NCI-H2107 treated with DMSO at 0.1 percent for 48 hours (cell line): ENCODE measurements around the gene IFT81.
"Not testable (repeated sequence)": the region's sequence is repeated elsewhere in the genome, so short reads cannot be mapped to it uniquely, and the experiment has no call there.

Experiments used
- DNase-seq: peaks from one replicate; lab custom pipeline; 2025; ENCODE audit not compliant: unreplicated experiment; lab: John Stamatoyannopoulos, UW

IFT81 gene

DNA sequence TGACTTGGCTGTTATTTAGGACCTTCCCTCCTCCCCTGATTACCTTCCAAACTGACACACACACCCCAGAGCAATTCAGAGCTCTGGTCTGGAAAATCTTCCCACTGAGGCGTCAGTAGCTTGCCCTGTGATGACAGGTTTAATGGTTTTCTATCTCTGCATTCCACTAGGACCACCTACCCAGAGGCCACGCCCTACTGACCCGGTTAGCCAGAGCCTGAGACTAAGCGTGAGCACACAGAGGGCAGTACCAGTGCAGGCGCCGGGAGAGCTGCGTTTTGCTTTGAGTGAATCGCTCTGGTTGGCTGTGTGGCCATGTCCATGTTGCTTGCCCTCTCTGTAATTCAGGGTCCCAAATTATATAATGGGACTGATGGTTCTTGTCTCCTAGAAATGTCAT lies 120.7 kb downstream of the IFT81 start:
- DNase-seq, result no peak

- DNase-seq, result no peak
Observed at GRCh38 chr12:110245369-110245772, 121.2 kb downstream of the IFT81 start.

GRCh38 chr12:110246636-110247339 lies 122.6 kb downstream of the IFT81 start:
- no peak for DNase-seq

- no peak for DNase-seq
Observed at GRCh38 chr12:110247340-110248095, 123.4 kb downstream of the IFT81 start.

- no peak for DNase-seq
Observed at GRCh38 chr12:110248096-110248447, 123.9 kb downstream of the IFT81 start.

GRCh38 chr12:110249105-110249504 lies 124.9 kb downstream of the IFT81 start:
- DNase-seq, result no peak

- no peak for DNase-seq
Observed at GRCh38 chr12:110249716-110250225, 125.6 kb downstream of the IFT81 start.

GRCh38 chr12:110251381-110251780 lies 127.2 kb downstream of the IFT81 start:
- DNase-seq, result no peak

DNA sequence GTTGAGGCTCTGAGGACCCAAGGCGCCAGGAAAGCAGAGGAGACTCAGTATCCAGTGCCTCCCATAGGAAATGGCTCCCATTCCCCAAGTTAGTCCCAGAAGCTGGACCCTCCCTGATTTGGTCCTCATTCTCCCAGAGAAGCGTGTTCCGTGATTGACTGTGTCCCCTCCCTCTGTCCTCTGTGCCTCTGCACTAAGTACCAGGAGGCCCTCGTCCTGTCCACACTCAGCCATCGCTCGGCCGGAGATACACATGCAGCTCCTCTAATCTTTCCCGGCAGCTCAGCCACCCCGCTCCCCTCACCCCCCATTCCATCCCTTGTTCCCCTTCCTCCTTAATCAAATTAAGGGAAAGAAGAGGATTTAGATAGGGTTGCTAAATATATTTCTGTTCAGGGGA lies 128.6 kb downstream of the IFT81 start:
- no peak for DNase-seq

DNA sequence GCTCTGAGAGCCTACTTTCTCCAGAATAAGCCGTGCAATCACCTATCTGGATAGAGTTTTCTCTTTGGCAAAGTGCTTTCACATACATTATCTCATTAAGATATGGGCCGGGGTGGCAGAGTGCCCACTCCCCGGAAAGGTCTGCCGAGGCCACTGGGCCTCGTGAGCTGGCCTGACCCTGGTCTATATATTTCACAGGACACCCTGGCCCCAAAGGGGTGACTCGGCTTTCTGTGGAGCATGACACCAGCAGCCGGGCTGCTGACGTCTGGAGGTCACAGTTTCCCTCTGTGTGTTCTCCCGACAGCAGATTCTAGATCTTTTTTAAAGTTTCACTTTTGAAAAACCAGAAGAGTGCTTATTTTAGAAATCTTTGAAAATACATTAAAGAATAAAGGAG lies 129.0 kb downstream of the IFT81 start:
- no peak for DNase-seq

DNA sequence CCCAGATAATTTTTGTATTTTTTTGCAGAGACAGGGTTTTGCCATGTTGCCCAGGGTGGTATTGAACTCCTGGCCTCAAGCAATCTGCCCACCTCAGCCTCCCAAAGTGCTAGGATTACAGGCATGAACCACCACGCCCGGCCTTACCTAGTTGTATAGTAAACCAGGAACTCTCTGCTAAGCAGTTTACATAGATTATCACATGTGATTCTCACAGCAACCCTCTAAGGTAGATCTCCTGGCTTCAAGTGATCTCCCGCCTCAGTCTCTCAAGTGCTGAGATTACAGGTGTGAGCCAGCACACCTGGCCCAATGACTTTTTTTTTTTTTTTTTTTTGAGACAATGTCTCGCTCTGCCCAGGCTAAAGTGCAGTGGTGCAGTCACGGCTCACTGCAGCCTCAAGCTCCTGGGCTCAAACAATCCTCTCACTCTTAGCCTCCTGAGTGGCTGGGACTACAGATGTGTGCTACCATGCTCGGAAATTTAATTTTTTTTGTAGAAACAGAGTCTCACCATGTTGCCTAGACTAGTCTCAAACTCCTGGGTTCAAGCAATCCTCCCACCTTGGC lies 130.9 kb downstream of the IFT81 start:
- DNase-seq, result peak; percentile 19

DNA sequence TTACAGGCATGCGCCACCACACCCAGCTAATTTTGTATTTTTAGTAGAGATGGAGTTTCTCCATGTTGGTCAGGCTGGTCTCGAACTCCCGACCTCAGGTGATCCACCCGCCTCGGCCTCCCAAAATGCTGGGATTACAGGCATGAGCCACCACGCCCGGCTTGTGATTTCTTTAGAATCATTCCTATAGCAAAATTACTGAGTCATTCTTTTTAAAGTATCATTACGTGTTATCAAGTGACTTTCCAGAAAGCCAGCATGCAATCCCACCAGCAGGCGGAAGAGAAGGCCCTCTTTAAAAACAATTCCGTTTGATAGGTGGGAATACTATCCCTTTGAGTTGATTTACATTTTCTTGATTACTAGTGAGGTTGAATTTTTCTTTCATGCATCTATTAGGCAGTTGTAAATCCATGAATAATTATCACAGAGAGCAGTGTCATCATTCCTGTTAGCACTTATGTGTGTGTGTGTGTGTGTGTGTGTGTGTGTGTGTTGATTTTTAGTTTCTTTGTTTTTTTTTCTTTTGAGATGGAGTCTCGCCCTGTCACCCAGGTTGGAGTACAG lies 131.8 kb downstream of the IFT81 start:
- DNase-seq, result not testable (repeated sequence)

DNA sequence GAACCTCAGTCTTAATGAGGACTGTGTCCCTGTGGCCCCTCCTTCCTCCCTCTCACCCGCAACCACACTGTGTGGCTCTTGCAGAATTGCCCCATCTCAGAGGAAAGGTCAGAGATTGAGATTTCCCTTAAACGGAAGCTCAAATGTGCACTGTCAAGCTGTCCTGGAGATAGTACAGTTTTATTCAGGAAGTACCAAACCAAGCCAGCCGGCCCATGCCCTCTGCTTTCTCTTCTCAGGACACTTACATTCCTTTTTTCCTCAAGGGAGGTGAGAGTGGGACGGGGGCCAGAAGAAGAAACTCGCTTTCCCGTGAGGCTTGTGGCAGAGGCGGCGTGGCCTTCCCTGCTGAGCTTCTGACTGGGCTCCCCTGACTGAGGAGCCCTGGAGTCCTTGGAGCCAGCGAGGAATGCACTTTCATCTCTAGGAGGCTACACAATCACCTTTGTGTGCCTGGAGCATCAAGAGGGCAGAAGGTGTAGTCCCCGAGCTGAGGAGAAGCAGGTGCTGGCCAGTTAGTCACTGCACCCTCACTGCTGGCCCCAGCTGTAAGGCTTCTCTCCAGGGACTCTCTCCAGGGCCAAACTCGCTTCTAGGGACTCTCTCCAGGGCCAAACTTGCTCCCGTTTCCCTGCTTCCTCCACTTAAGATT lies 132.7 kb downstream of the IFT81 start:
- no peak for DNase-seq

DNA sequence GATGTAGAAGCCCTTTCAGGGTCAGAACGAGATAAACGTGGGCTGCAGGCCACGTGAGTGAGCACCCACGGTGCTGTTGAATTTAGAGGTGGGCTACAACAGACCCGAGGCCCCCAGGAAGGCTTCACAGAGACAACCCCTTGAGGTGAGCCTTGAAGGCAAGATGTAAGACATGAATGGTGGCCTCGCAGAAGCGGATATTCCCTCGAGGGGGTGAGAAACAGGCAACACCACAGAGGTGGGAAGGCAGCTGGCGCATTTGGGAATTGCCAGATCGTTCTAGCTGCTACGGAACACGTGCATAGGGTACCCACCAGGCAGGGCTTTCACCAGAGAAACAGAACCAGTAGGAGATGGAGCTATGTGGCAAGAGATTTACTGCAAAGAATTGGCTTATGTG lies 134.3 kb downstream of the IFT81 start:
- DNase-seq, result no peak

DNA sequence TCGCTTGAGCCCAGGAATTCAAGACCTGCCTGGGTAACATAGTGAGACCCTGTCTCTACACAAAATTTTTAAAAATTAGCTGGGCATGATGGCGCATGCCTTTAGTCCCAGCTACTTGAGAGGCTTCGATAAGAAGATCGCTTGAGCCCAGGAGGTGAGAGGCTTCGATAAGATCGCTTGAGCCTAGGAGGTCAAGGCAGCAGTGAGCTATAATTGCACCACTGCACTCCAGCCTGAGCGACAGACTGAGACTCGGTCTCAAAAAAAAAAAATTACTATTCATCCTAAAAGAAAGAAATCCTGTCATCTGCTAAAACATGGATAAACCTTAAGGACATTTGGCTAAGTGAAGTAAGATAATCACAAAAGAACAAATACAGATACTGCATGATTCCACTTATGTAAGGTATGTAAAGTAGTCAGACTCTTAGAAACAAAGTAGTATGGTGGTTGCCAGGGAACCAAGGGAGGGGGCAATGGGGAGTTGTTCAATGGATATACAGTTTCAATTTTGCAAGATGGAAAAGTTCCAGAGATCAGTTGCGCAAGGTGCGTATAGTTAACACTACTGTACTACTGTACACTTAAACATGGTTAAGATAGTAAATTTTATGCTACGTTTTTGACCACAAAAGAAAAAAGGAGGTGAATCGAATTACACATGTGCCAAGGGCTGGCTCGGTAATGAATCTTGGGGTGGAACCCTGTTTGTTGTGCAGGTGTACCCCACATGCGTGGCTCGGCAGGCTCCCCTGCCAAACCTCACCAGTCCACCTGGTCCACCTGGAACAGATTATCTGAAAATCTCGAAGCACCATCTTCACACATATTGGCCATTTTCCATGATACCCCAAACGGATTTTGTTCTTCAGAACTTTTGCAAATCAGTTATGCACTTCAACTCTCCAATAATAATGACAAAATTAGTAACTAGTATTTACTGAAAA lies 138.6 kb downstream of the IFT81 start:
- DNase-seq, result peak; percentile 79

DNA sequence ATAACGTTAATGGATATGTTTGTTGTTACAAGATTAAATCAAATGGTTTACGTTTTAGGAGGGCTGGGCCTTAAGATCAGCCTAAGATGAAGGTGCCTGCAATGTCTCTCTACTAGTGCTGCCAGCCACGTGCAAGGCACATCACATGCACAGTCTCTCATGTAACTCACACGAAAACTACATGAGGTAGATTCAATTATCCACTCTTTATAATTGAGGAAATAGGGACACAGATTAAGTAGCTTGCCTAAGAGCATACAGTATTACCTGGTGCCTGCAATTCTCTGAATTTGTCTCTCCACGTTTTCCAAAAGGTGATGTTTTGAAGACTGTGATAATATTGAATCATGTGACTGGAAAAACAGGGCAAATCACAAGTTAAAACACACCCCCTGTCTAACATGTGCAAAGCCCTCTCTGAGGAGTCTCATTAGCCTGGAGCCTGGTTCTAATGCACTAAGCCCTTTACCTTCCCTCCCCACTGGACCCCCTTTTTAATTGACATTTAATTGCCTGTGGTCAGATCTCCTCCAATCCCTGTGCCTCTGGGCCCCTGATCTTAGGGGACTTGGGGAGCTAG lies 142.3 kb downstream of the IFT81 start:
- peak; percentile 37 for DNase-seq

DNA sequence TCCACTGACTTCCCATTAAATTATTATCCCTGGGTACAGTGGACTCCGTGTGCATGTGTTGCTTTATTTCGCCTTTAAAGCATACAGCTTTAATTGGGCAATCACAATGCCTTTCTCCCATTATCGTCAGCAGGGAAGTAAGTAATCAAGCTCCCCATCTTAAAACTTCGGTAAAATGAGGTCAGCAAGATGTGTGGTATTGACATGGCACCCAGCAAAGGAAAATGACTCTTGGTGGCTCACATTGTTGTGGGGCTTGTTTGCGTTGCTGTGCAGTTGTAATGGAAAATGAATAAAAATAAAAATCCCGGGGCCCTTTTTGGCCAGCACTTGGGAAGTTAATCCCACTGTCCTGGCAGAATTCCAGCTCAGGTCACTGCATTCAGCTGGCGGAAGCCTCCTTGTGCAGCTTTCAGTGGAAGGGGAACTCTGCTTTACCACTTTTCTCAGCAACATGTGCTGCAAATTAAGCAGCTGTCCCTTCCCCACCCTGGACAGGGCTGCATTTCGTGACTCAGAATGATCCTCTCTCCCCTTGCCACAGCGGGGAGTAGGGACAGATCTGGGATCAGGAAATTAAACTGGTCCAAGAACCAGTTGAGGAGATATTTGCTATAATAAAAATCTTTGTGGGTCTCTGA lies 142.9 kb downstream of the IFT81 start:
- peak; percentile 76 for DNase-seq
